ENCODE data around the gene BLMH. TPM values are rescaled to one million over a fixed set of nuclear protein-coding genes. Genes with fewer than 3 reads are reported as not detected.

BLMH gene
- total and polyA plus RNA-seq, 10 of the 15 experiments (the other 5 are each of a cell fraction or from before 2014, with no cell fraction given) = 16.1 to 63.9 (median 54.0) TPM

GRCh38 chr17:30290077-30290476 is 1.7 kb downstream of the BLMH start:
- Histone ChIP-seq H3K9ac (ENCODE audit: control insufficient read depth, insufficient read depth, low read length) (no peak overlapping the region), H2AFZ (ENCODE audit: control insufficient read depth, low read depth, low read length) (no peak overlapping the region), H3K36me3 (ENCODE audit: control insufficient read depth in 2 of 2, insufficient read depth in 2 of 2, low read length in 1 of 2) (peaks cover 0 to 13% of the 10 kb centered on the region in 2 experiments; a peak in 3 of 4 replicates), H3K4me2 (ENCODE audit: control insufficient read depth, insufficient read depth) (peak overlapping the region; percentile 82), H3K27ac (ENCODE audit: control insufficient read depth, insufficient read depth) (no peak overlapping the region), H3K9me3 (replicated peaks; ENCODE audit: control insufficient read depth, insufficient read depth, low read length) (no peaks in the 10 kb centered on the region), H4K20me1 (ENCODE audit: control insufficient read depth, insufficient read depth) (no peaks in the 10 kb centered on the region), H3K27me3 (replicated peaks in 1 of 2; ENCODE audit: control insufficient read depth in 2 of 2, insufficient read depth in 2 of 2, low read length in 1 of 2) (no peaks in the 10 kb centered on the region), H3K79me2 (ENCODE audit: control insufficient read depth, insufficient read depth, low read length) (peaks cover 18% of the 10 kb centered on the region), H3K4me1 (ENCODE audit: control insufficient read depth, insufficient read depth, low read length) (no peaks in the 10 kb centered on the region), H3K4me3 (no peak overlapping the region)
- no peak for ATAC-seq
- FAIRE-seq = no peak
- 98% methylated on average over 2 of the region's 2 CpGs for WGBS (ENCODE audit: insufficient coverage, insufficient replicate concordance, low lambda C conversion rate, missing lambda C conversion rate)
- intact Hi-C loops (cut with micrococcal nuclease; ENCODE audit: unreplicated experiment) = no loop called here
- in situ Hi-C loops (cut with MboI) = no loop called here
- ChIA-PET POLR2A (interaction anchor here (1.6 kb wide), 1 partner anchor 8 kb away, joined by 4 read pairs; no protein-coding TSS in a partner anchor), SMC1A (ENCODE audit: uncharacterized antibody, unreplicated experiment) (interaction anchor here (1.0 to 2.3 kb wide), 5 partner anchors 33 to 187 kb away, joined by 3 to 9 read pairs (median 4); partner anchors contain the start of gene GOSR1), RAD21 (ENCODE audit: unreplicated experiment) (interaction anchor here (1.0 to 2.7 kb wide), 2 partner anchors 46 to 177 kb away, joined by 3 to 25 read pairs; partner anchors contain the start of gene TMIGD1), CTCF (interaction anchor here (1.0 to 2.7 kb wide), 5 partner anchors 13 to 185 kb away, joined by 3 to 18 read pairs (median 4); no protein-coding TSS in a partner anchor)
- BruUV-seq (replicated peaks) = no TSS peak
- TF ChIP-seq ZNF24 (IDR thresholded peaks at IDR 0.05) = no peak
- TF ChIP-seq ZNF274 (IDR thresholded peaks at IDR 0.05; ENCODE audit: insufficient read depth, insufficient read length) = no peak
- no peak for TF ChIP-seq USF1 (IDR thresholded peaks at IDR 0.05; ENCODE audit: borderline replicate concordance, extremely low read length, insufficient read depth, low read depth, low read length)
- no peak for TF ChIP-seq CREB1 (IDR thresholded peaks at IDR 0.05; ENCODE audit: low read depth)
- no peak for TF ChIP-seq TCF12 (IDR thresholded peaks at IDR 0.05; ENCODE audit: low read depth, low read length)
- TF ChIP-seq CUX1 (IDR thresholded peaks at IDR 0.05; ENCODE audit: insufficient replicate concordance, low read depth, low read length) = no peak
- TF ChIP-seq SIX5 (IDR thresholded peaks at IDR 0.05; ENCODE audit: low read depth, low read length, severe bottlenecking) = no peak
- no peak for TF ChIP-seq BRCA1 (IDR thresholded peaks at IDR 0.05; ENCODE audit: low read depth, low read length)
- TF ChIP-seq CTCF (IDR thresholded peaks at IDR 0.05 in 2 of 3, conservative IDR thresholded peaks at IDR 0.05 in 1 of 3; ENCODE audit: control insufficient read depth in 2 of 3, extremely low read depth in 1 of 3, insufficient read depth in 1 of 3, low read depth in 3 of 3, low read length in 3 of 3) = no peak
- no peak for DNase-seq (ENCODE audit: low read depth, low spot score)

Measured in GM12878 (cell line).